Middle frontal gyrus (tissue), 1 donor: ENCODE results near the gene ATP2C2.
"Not testable (repeated sequence)": the region's sequence is repeated elsewhere in the genome, so short reads cannot be mapped to it uniquely, and the experiment has no call there.

Experiments used
- DNase-seq: peaks from one replicate; pipeline ENCODE4 v3.0.0-alpha.2; 2015; ENCODE audit warnings: low spot score; ENCODE audit errors: extremely low spot score

Gene ATP2C2

GRCh38 chr16:84368308-84368996 is at the start of gene ATP2C2:
Gene ATP2C2, plus strand, starts transcription at chr16:84368538. Its CDS starts 78 bp downstream, at chr16:84368616.
- no peak for DNase-seq

GRCh38 chr16:84319146-84319760 is 49.1 kb upstream of the ATP2C2 start:
- DNase-seq = no peak

GRCh38 chr16:84320511-84320910 is 47.8 kb upstream of the ATP2C2 start:
- DNase-seq = no peak

- DNase-seq = no peak
Measured at GRCh38 chr16:84321932-84322331, 46.4 kb upstream of the ATP2C2 start.

- DNase-seq = no peak
Measured at GRCh38 chr16:84322749-84323148, 45.6 kb upstream of the ATP2C2 start.

GRCh38 chr16:84323606-84324005 is 44.7 kb upstream of the ATP2C2 start:
- DNase-seq = no peak

- DNase-seq = no peak
Measured at GRCh38 chr16:84324434-84325262, 43.7 kb upstream of the ATP2C2 start.

- no peak for DNase-seq
Measured at GRCh38 chr16:84326545-84326944, 41.8 kb upstream of the ATP2C2 start.

GRCh38 chr16:84327926-84328505 is 40.3 kb upstream of the ATP2C2 start:
- no peak for DNase-seq

- DNase-seq = no peak
Measured at GRCh38 chr16:84329016-84329415, 39.3 kb upstream of the ATP2C2 start.

- DNase-seq = no peak
Measured at GRCh38 chr16:84329843-84330684, 38.3 kb upstream of the ATP2C2 start.

GRCh38 chr16:84330685-84331050 is 37.7 kb upstream of the ATP2C2 start:
- DNase-seq = no peak

GRCh38 chr16:84331998-84332780 is 36.1 kb upstream of the ATP2C2 start:
- DNase-seq = no peak

GRCh38 chr16:84332975-84333684 is 35.2 kb upstream of the ATP2C2 start:
- DNase-seq = no peak

GRCh38 chr16:84334058-84334457 is 34.3 kb upstream of the ATP2C2 start:
- DNase-seq = no peak

- no peak for DNase-seq
Measured at GRCh38 chr16:84334482-84334881, 33.9 kb upstream of the ATP2C2 start.

- DNase-seq = not testable (repeated sequence)
Measured at GRCh38 chr16:84337236-84337635, 31.1 kb upstream of the ATP2C2 start.

- no peak for DNase-seq
Measured at GRCh38 chr16:84339311-84339710, 29.0 kb upstream of the ATP2C2 start.

- DNase-seq = no peak
Measured at GRCh38 chr16:84339766-84340165, 28.6 kb upstream of the ATP2C2 start.
